Fibroblast of pulmonary artery (primary cell): ENCODE measurements around the gene LAMB1.
"Not testable (repeated sequence)": the region's sequence is repeated elsewhere in the genome, so short reads cannot be mapped to it uniquely, and the experiment has no call there.

Experiments
- DNase-seq: peaks from one replicate; pipeline ENCODE4 v3.0.0-alpha.2; 2010; ENCODE audit warnings: low read depth
- H3K4me3 ChIP-seq: replicated peaks from 2 replicates; pipeline ENCODE4 v1.5.1; 2011; ENCODE audit warnings: low read depth, mild to moderate bottlenecking, control low read depth, low read length, moderate library complexity
- CTCF ChIP-seq: IDR thresholded peaks from 2 replicates; pipeline ENCODE4 v1.5.1; 2011; ENCODE audit warnings: mild to moderate bottlenecking, control low read depth, low read length, inconsistent platforms; ENCODE audit errors: missing control alignments

Gene LAMB1

GRCh38 chr7:108045154-108045553 is 42.2 kb upstream of the LAMB1 start:
- H3K4me3 ChIP-seq = no peak overlapping the region
- TF ChIP-seq CTCF = no peak
- DNase-seq = peak; percentile 84

GRCh38 chr7:108044345-108044744 is 41.4 kb upstream of the LAMB1 start:
- no peak overlapping the region for H3K4me3 ChIP-seq
- TF ChIP-seq CTCF = no peak
- DNase-seq = no peak

- TF ChIP-seq CTCF = no peak
- DNase-seq = no peak
- no peak overlapping the region for H3K4me3 ChIP-seq
Observed at GRCh38 chr7:108038986-108039385, 36.0 kb upstream of the LAMB1 start.

GRCh38 chr7:108037741-108038140 is 34.8 kb upstream of the LAMB1 start:
- H3K4me3 ChIP-seq = no peak overlapping the region
- DNase-seq = no peak
- no peak for TF ChIP-seq CTCF

GRCh38 chr7:108037140-108037539 is 34.2 kb upstream of the LAMB1 start:
- TF ChIP-seq CTCF = no peak
- no peak for DNase-seq
- no peak overlapping the region for H3K4me3 ChIP-seq

- no peak for TF ChIP-seq CTCF
- no peak for DNase-seq
Observed at GRCh38 chr7:108034586-108034985, 31.6 kb upstream of the LAMB1 start.

GRCh38 chr7:108033776-108034497 is 31.0 kb upstream of the LAMB1 start:
- DNase-seq = no peak
- TF ChIP-seq CTCF = no peak
- H3K4me3 ChIP-seq = no peak overlapping the region

More at GRCh38 chr7:108034586-108034985, 31.6 kb upstream of the LAMB1 start:
- H3K4me3 ChIP-seq = no peak overlapping the region

- not testable (repeated sequence) for H3K4me3 ChIP-seq, DNase-seq
Observed at GRCh38 chr7:108033309-108033708, 30.3 kb upstream of the LAMB1 start.
